HEK293T (cell line): Measurements from ENCODE around the gene DLG2.

Source experiments
- ARNT ChIP-seq: fragments of 450-650 bp; IDR thresholded peaks from 2 replicates; pipeline ENCODE4 v1.6.1; 2017; ENCODE audit warnings: mild to moderate bottlenecking
- CTBP1 ChIP-seq: fragments of 450-650 bp; IDR thresholded peaks from 2 replicates; pipeline ENCODE4 v1.6.1; 2016; ENCODE audit warnings: borderline replicate concordance
- FOXA1 ChIP-seq: fragments of 450-650 bp; IDR thresholded peaks from 2 replicates; pipeline ENCODE4 v1.6.1; 2016; ENCODE audit warnings: mild to moderate bottlenecking
- FOXK2 ChIP-seq: fragments of 450-650 bp; IDR thresholded peaks from 2 replicates; pipeline ENCODE4 v1.6.1; 2016; ENCODE audit warnings: mild to moderate bottlenecking
- FOXM1 ChIP-seq: fragments of 450-650 bp; IDR thresholded peaks from 2 replicates; pipeline ENCODE4 v1.6.1; 2017; ENCODE audit warnings: mild to moderate bottlenecking, borderline replicate concordance
- HDGF ChIP-seq: fragments of 450-650 bp; IDR thresholded peaks from 2 replicates; pipeline ENCODE4 v1.6.1; 2017; ENCODE audit warnings: antibody characterized with exemption, borderline replicate concordance
- LEF1 ChIP-seq: fragments of 450-650 bp; IDR thresholded peaks from 2 replicates; pipeline ENCODE4 v1.6.1; 2017; ENCODE audit warnings: mild to moderate bottlenecking, borderline replicate concordance
- NFRKB ChIP-seq: fragments of 450-650 bp; IDR thresholded peaks from 2 replicates; pipeline ENCODE4 v1.6.1; 2016; ENCODE audit warnings: mild to moderate bottlenecking, moderate library complexity
- PKNOX1 ChIP-seq: fragments of 450-650 bp; IDR thresholded peaks from 2 replicates; pipeline ENCODE4 v1.6.1; 2016
- SP1 ChIP-seq: fragments of 450-650 bp; IDR thresholded peaks from 2 replicates; pipeline ENCODE4 v1.6.1; 2017
- SUZ12 ChIP-seq: fragments of 450-650 bp; IDR thresholded peaks from 2 replicates; pipeline ENCODE4 v1.6.1; 2016; ENCODE audit warnings: mild to moderate bottlenecking
- TARDBP ChIP-seq: fragments of 450-650 bp; IDR thresholded peaks from 2 replicates; pipeline ENCODE4 v1.6.1; 2016
- ZNF384 ChIP-seq: fragments of 450-650 bp; IDR thresholded peaks from 2 replicates; pipeline ENCODE4 v1.6.1; 2016

GRCh38 chr11:83793310-83793709 is 1833.8 kb downstream of the DLG2 start:
- TF ChIP-seq FOXA1 (no peak), SUZ12 (no peak), HDGF (no peak), SP1 (no peak), PKNOX1 (no peak), CTBP1 (no peak), TARDBP (no peak), FOXM1 (no peak), ZNF384 (no peak), LEF1 (no peak), FOXK2 (no peak), ARNT (no peak), NFRKB (no peak)
